ENCODE data around the gene FADS1.

GRCh38 chr11:61805146-61805545, 11.7 kb downstream of the FADS1 start:
- TF ChIP-seq CTCF (IDR thresholded peaks at IDR 0.05), result no peak
- TF ChIP-seq POLR2A (IDR thresholded peaks at IDR 0.05), result no peak

Measured in testis (tissue), 2 donors.